ENCODE measurements around the gene MYO5B.
"Not testable (repeated sequence)": the region's sequence is repeated elsewhere in the genome, so short reads cannot be mapped to it uniquely, and the experiment has no call there.

DNA sequence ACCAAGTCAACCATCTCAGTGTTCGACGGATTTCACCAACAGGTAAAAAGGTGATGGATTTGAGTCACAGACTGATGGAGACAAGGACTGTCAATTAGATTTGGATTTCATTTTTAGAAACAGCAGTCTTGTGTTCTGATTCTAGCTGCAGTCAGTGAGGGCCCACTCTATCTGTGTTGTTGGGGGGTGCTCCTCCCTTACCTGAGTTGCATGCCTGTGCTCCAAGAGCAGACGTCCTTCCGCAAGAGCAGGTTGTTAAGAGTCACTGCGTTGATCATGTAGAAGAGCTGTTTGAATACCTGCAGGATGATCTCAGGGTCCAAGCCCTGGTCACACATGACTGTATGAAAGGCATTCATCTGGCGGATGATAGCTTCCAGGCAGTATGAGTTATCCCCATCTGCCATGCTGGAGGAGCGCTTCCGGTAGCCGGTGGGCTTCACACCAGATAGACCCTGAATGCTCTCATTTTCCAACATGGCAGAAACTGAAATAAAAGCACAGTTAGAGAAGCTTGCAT, 357.6 kb downstream of the MYO5B start:
- TF ChIP-seq, protein P1, sequence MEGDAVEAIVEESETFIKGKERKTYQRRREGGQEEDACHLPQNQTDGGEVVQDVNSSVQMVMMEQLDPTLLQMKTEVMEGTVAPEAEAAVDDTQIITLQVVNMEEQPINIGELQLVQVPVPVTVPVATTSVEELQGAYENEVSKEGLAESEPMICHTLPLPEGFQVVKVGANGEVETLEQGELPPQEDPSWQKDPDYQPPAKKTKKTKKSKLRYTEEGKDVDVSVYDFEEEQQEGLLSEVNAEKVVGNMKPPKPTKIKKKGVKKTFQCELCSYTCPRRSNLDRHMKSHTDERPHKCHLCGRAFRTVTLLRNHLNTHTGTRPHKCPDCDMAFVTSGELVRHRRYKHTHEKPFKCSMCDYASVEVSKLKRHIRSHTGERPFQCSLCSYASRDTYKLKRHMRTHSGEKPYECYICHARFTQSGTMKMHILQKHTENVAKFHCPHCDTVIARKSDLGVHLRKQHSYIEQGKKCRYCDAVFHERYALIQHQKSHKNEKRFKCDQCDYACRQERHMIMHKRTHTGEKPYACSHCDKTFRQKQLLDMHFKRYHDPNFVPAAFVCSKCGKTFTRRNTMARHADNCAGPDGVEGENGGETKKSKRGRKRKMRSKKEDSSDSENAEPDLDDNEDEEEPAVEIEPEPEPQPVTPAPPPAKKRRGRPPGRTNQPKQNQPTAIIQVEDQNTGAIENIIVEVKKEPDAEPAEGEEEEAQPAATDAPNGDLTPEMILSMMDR (conservative IDR thresholded peaks at IDR 0.05; ENCODE audit: low read length): not testable (repeated sequence)
- TF ChIP-seq EZH2phosphoT487 (IDR thresholded peaks at IDR 0.05; ENCODE audit: borderline replicate concordance, low read depth, low read length): not testable (repeated sequence)
